Mesenchymal stem cell (in vitro differentiated cells and primary cell): ENCODE results near the gene AAK1.
"Not testable (repeated sequence)": the region's sequence is repeated elsewhere in the genome, so short reads cannot be mapped to it uniquely, and the experiment has no call there.

ENCODE experiments used
- DNase-seq: peaks from one replicate; pipeline ENCODE4 v3.0.0-alpha.2; 2013
- H2AFZ ChIP-seq: one replicate; pipeline ENCODE4 v1.6.1; 2013; ENCODE audit warnings: low read depth, mild to moderate bottlenecking, control low read depth, inconsistent platforms, low read length, moderate library complexity
- H2AK5ac ChIP-seq: 2 replicates; pipeline ENCODE4 v1.6.1; 2013; ENCODE audit warnings: low read length, moderate library complexity, mild to moderate bottlenecking, inconsistent platforms; ENCODE audit not compliant: severe bottlenecking
- H2BK120ac ChIP-seq: one replicate; pipeline ENCODE4 v1.6.1; 2013; ENCODE audit warnings: low read depth, mild to moderate bottlenecking, inconsistent platforms, low read length, moderate library complexity
- H2BK12ac ChIP-seq, 2 experiments: one replicate each; pipeline ENCODE4 v1.6.1; 2013; ENCODE audit warnings: inconsistent platforms in 2 of 2, low read length in 2 of 2, mild to moderate bottlenecking in 2 of 2, moderate library complexity in 2 of 2, control low read depth in 1 of 2
- H2BK15ac ChIP-seq: one replicate; pipeline ENCODE4 v1.6.1; 2013; ENCODE audit warnings: mild to moderate bottlenecking, low read depth, inconsistent platforms; ENCODE audit not compliant: poor library complexity, severe bottlenecking
- H2BK5ac ChIP-seq: 2 replicates; pipeline ENCODE4 v1.6.1; 2013; ENCODE audit warnings: low read depth, mild to moderate bottlenecking, low read length, control low read depth, inconsistent platforms; ENCODE audit not compliant: poor library complexity, severe bottlenecking
- H3K14ac ChIP-seq, 2 experiments: one replicate each; pipeline ENCODE4 v1.6.1; 2013; ENCODE audit warnings: inconsistent platforms in 2 of 2, low read length in 2 of 2, control low read depth in 1 of 2, mild to moderate bottlenecking in 1 of 2, moderate library complexity in 1 of 2
- H3K18ac ChIP-seq, 2 experiments: one replicate each; pipeline ENCODE4 v1.6.1; 2013; ENCODE audit warnings: inconsistent platforms in 2 of 2, low read length in 2 of 2, control low read depth in 1 of 2, low read depth in 1 of 2, mild to moderate bottlenecking in 1 of 2
- H3K23ac ChIP-seq, 2 experiments: one replicate each; pipeline ENCODE4 v1.6.1; 2013; ENCODE audit warnings: inconsistent platforms in 2 of 2, low read length in 2 of 2, mild to moderate bottlenecking in 2 of 2, moderate library complexity in 2 of 2, control low read depth in 1 of 2
- H3K27ac ChIP-seq: 2 replicates; pipeline ENCODE4 v1.5.1; 2013; ENCODE audit warnings: mild to moderate bottlenecking, moderate library complexity, low read length, control low read depth, inconsistent platforms; ENCODE audit not compliant: poor library complexity, severe bottlenecking
- H3K27me3 ChIP-seq, 2 experiments: 2 replicates each; pipeline versions ENCODE4 v1.6.1 to v1.7.0; 2013; ENCODE audit warnings: low read length in 2 of 2, mild to moderate bottlenecking in 2 of 2, moderate library complexity in 2 of 2, control low read depth in 1 of 2, inconsistent platforms in 1 of 2; ENCODE audit not compliant: control insufficient read depth in 1 of 2, insufficient read depth in 1 of 2
- H3K36me3 ChIP-seq, 2 experiments: 2 replicates each; pipeline versions ENCODE4 v1.6.1 to v1.7.0; 2013; ENCODE audit warnings: low read length in 2 of 2, control low read depth in 1 of 2, inconsistent platforms in 1 of 2, low read depth in 1 of 2, mild to moderate bottlenecking in 1 of 2; ENCODE audit not compliant: insufficient read depth in 2 of 2, control insufficient read depth in 1 of 2
- H3K4ac ChIP-seq, 2 experiments: one replicate each; pipeline ENCODE4 v1.6.1; 2013; ENCODE audit warnings: inconsistent platforms in 2 of 2, low read length in 2 of 2, mild to moderate bottlenecking in 2 of 2, moderate library complexity in 2 of 2, control low read depth in 1 of 2, low read depth in 1 of 2
- H3K4me1 ChIP-seq: 2 replicates; pipeline ENCODE4 v1.6.1; 2013; ENCODE audit warnings: low read depth, low read length, control low read depth; ENCODE audit not compliant: control insufficient read depth, insufficient read depth
- H3K4me2 ChIP-seq: 2 replicates; pipeline ENCODE4 v1.6.1; 2013; ENCODE audit warnings: low read length, mild to moderate bottlenecking, inconsistent platforms; ENCODE audit not compliant: poor library complexity, severe bottlenecking
- H3K4me3 ChIP-seq, 2 experiments: 2 replicates each; pipeline versions ENCODE4 v1.5.1 to v1.7.0; 2013; ENCODE audit warnings: low read length in 2 of 2, mild to moderate bottlenecking in 2 of 2, control low read depth in 1 of 2, low read depth in 1 of 2; ENCODE audit not compliant: insufficient read depth in 1 of 2
- H3K79me1 ChIP-seq: replicated peaks from 2 replicates; pipeline ENCODE4 v1.6.1; 2013; ENCODE audit warnings: mild to moderate bottlenecking, control low read depth, low read length, inconsistent platforms; ENCODE audit not compliant: poor library complexity, severe bottlenecking
- H3K9ac ChIP-seq: 2 replicates; pipeline ENCODE4 v1.7.0; 2013; ENCODE audit warnings: mild to moderate bottlenecking, low read length, moderate library complexity
- H3K9me3 ChIP-seq: 2 replicates; pipeline ENCODE4 v1.7.0; 2013; ENCODE audit warnings: mild to moderate bottlenecking, low read length; ENCODE audit not compliant: control insufficient read depth
- H4K8ac ChIP-seq: one replicate; pipeline ENCODE4 v1.6.1; 2013; ENCODE audit warnings: inconsistent platforms, mild to moderate bottlenecking, low read length, moderate library complexity
- H4K91ac ChIP-seq: one replicate; pipeline ENCODE4 v1.6.1; 2013; ENCODE audit warnings: mild to moderate bottlenecking, low read length, inconsistent platforms
- WGBS: methylation state at CpG from one replicate; pipeline ENCODE4 v1.1.7; 2013; ENCODE audit warnings: mixed read lengths; 5-methylcytosine and 5-hydroxymethylcytosine counted together

Gene AAK1

GRCh38 chr2:69553991-69554390 is 89.5 kb downstream of the AAK1 start:
- Histone ChIP-seq H2BK5ac (no peak overlapping the region), H3K9me3 (no peaks in the 10 kb centered on the region), H2AFZ (no peak overlapping the region), H3K4me3 (no peak overlapping the region), H3K27me3 (no peaks in the 10 kb centered on the region), H2BK120ac (no peak overlapping the region), H3K36me3 (peaks cover 14 to 15% of the 10 kb centered on the region in 2 experiments), H3K9ac (no peak overlapping the region), H3K4me2 (no peak overlapping the region), H3K14ac (no peak overlapping the region), H4K8ac (no peak overlapping the region), H2BK12ac (no peak overlapping the region), H2AK5ac (no peak overlapping the region), H3K18ac (no peak overlapping the region), H3K4ac (no peak overlapping the region), H2BK15ac (no peak overlapping the region), H3K79me1 (peaks cover 34% of the 10 kb centered on the region), H3K23ac (no peak overlapping the region), H3K27ac (no peak overlapping the region), H4K91ac (no peak overlapping the region), H3K4me1 (peaks cover 5% of the 10 kb centered on the region)
- whole genome bisulfite sequencing, result 90% methylated on average over 5 of the region's 7 CpGs
- no peak for DNase-seq

DNA sequence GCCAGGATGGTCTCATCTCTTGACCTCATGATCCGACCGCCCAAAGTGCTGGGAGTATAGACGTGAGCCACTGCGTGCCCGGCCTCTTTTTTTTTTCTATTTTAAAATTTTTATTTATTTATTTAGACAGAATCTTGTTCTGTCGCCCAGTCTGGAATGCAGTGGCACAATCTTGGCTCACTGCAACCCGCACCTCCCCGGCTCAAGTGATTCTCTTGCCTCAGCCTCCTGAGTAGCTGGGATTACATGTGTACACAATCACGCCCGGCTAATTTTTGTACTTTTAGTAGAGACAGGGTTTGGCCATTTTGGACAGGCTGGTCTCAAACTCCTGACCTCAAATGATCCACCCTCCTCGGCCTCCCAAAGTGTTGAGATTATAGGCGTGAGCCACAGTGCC is 93.0 kb downstream of the AAK1 start:
- WGBS, result 93% methylated on average over 4 of the region's 12 CpGs
- not testable (repeated sequence) for H3K4ac ChIP-seq

GRCh38 chr2:69549421-69549820 is 94.1 kb downstream of the AAK1 start:
- Histone ChIP-seq H3K9me3 (peaks cover 4% of the 10 kb centered on the region), H4K91ac (no peak overlapping the region), H3K27ac (no peak overlapping the region), H3K23ac (no peak overlapping the region), H3K18ac (no peak overlapping the region), H2AFZ (no peak overlapping the region), H3K14ac (no peak overlapping the region), H3K9ac (no peak overlapping the region), H2BK120ac (no peak overlapping the region), H3K27me3 (no peaks in the 10 kb centered on the region), H2AK5ac (no peak overlapping the region), H3K79me1 (peaks cover 23% of the 10 kb centered on the region), H3K36me3 (peaks cover 8 to 14% of the 10 kb centered on the region in 2 experiments), H4K8ac (no peak overlapping the region), H2BK12ac (no peak overlapping the region), H3K4me1 (no peaks in the 10 kb centered on the region), H3K4me3 (no peak overlapping the region), H3K4me2 (no peak overlapping the region), H3K4ac (no peak overlapping the region), H2BK15ac (no peak overlapping the region), H2BK5ac (no peak overlapping the region)
- peak; percentile 38 for DNase-seq

More for the DNA sequence above, 93.0 kb downstream of the AAK1 start:
- Histone ChIP-seq H3K79me1 (peaks cover 26% of the 10 kb centered on the region), H3K36me3 (peaks cover 11 to 12% of the 10 kb centered on the region in 2 experiments)
- not testable (repeated sequence) for H4K91ac ChIP-seq, H3K4me1 ChIP-seq, H3K9ac ChIP-seq, H2BK15ac ChIP-seq, H2AFZ ChIP-seq, H3K27me3 ChIP-seq, H2BK5ac ChIP-seq, H3K14ac ChIP-seq, H2BK12ac ChIP-seq, H4K8ac ChIP-seq, H2AK5ac ChIP-seq, H3K23ac ChIP-seq, H2BK120ac ChIP-seq, H3K4me3 ChIP-seq, DNase-seq, H3K4me2 ChIP-seq, H3K18ac ChIP-seq, H3K9me3 ChIP-seq, H3K27ac ChIP-seq

GRCh38 chr2:69547984-69548715 is 95.4 kb downstream of the AAK1 start:
- WGBS, result 99% methylated on average over 1 of the region's 2 CpGs

More at GRCh38 chr2:69547984-69548715, 95.4 kb downstream of the AAK1 start:
- no peak overlapping the region for H2BK120ac ChIP-seq
- H3K4ac ChIP-seq, result no peak overlapping the region
- H3K36me3 ChIP-seq, result peaks cover 2 to 23% of the 10 kb centered on the region in 2 experiments
- no peak overlapping the region for H2AK5ac ChIP-seq
- H3K4me3 ChIP-seq, result no peak overlapping the region
- H3K27ac ChIP-seq, result no peak overlapping the region
- H3K4me1 ChIP-seq, result no peaks in the 10 kb centered on the region
- H3K9ac ChIP-seq, result peak overlapping the region; percentile 35
- H3K4me2 ChIP-seq, result no peak overlapping the region
- no peak overlapping the region for H3K23ac ChIP-seq
- H3K79me1 ChIP-seq, result peaks cover 19% of the 10 kb centered on the region
- H2AFZ ChIP-seq, result no peak overlapping the region
- no peak overlapping the region for H2BK15ac ChIP-seq
- DNase-seq, result peak; percentile 47
- H4K8ac ChIP-seq, result no peak overlapping the region
- H3K9me3 ChIP-seq, result peaks cover 4% of the 10 kb centered on the region
- H3K18ac ChIP-seq, result no peak overlapping the region
- no peaks in the 10 kb centered on the region for H3K27me3 ChIP-seq
- H3K14ac ChIP-seq, result no peak overlapping the region
- H2BK12ac ChIP-seq, result no peak overlapping the region
- H4K91ac ChIP-seq, result no peak overlapping the region
- H2BK5ac ChIP-seq, result no peak overlapping the region
